K562 (cell line): Measurements from ENCODE around the gene ZNF512B. TPM values are rescaled to one million over a fixed set of nuclear protein-coding genes. Genes with fewer than 3 reads are reported as not detected.

Source experiments
- ADNP ChIP-seq: fragments of 200-800 bp; sonication (Bioruptor generic); IDR thresholded peaks from 2 replicates; pipeline ENCODE4 v1.6.1; 2016; ENCODE audit warnings: missing genetic modification characterization, missing compliant biosample characterization
- ATF4 ChIP-seq: fragments of 450-650 bp; formaldehyde crosslinking; IDR thresholded peaks from 2 replicates; pipeline ENCODE4 v1.4.0; 2022; ENCODE audit warnings: mild to moderate bottlenecking, moderate library complexity
- BACH1 ChIP-seq: fragments of 200-800 bp; sonication (Bioruptor generic); IDR thresholded peaks from 2 replicates; pipeline ENCODE4 v1.6.1; 2016; ENCODE audit warnings: missing genetic modification characterization, missing compliant biosample characterization
- BCOR ChIP-seq: fragments of 450-650 bp; IDR thresholded peaks from 2 replicates; pipeline ENCODE4 v1.6.1; 2016
- BHLHE40 ChIP-seq: IDR thresholded peaks from 2 replicates; pipeline ENCODE4 v1.6.1; 2011; ENCODE audit warnings: low read length, improper control_type of control experiment
- DDX20 ChIP-seq: fragments of 450-650 bp; IDR thresholded peaks from 2 replicates; pipeline ENCODE4 v1.6.1; 2016; ENCODE audit warnings: missing genetic modification characterization, low read depth, mild to moderate bottlenecking, missing compliant biosample characterization, moderate library complexity
- GABPB2 ChIP-seq: fragments of 250-450 bp; sonication (Bioruptor Pico); conservative IDR thresholded peaks from 2 replicates; pipeline ENCODE4 v1.5.1; 2021; ENCODE audit warnings: mild to moderate bottlenecking
- GTF2B ChIP-seq: IDR thresholded peaks from 2 replicates; pipeline ENCODE4 v1.6.1; 2011; ENCODE audit not compliant: insufficient read length; ENCODE audit errors: extremely low read depth
- HNRNPK ChIP-seq: fragments of 200-400 bp; formaldehyde crosslinking; IDR thresholded peaks from one replicate; pipeline ENCODE4 v1.6.1; 2018; ENCODE audit warnings: mild to moderate bottlenecking, low read depth, low read length; ENCODE audit not compliant: poor library complexity, severe bottlenecking
- MAFG ChIP-seq: fragments of 450-650 bp; conservative IDR thresholded peaks from 2 replicates; pipeline ENCODE4 v1.6.1; 2016; ENCODE audit warnings: missing genetic modification characterization, missing compliant biosample characterization
- MECOM ChIP-seq: fragments of 250-450 bp; sonication (Bioruptor Pico); IDR thresholded peaks from 2 replicates; pipeline ENCODE4 v1.8.0; 2022; ENCODE audit warnings: inconsistent platforms
- SMAD4 ChIP-seq: fragments of 250-450 bp; sonication (Bioruptor Pico); conservative IDR thresholded peaks from 2 replicates; pipeline ENCODE4 v1.8.0; 2021; ENCODE audit warnings: inconsistent platforms, mild to moderate bottlenecking, moderate library complexity
- SREBF2 ChIP-seq: sonication (generic); formaldehyde crosslinking; IDR thresholded peaks from 2 replicates; pipeline ENCODE4 v1.4.0; 2020; ENCODE audit warnings: mild to moderate bottlenecking, missing genetic modification reagents
- ZFX ChIP-seq: sonication (generic); formaldehyde crosslinking; IDR thresholded peaks from 2 replicates; pipeline ENCODE4 v1.8.0; 2022; ENCODE audit warnings: mild to moderate bottlenecking, missing genetic modification reagents, moderate library complexity
- ZNF165 ChIP-seq: fragments of 250-450 bp; sonication (Bioruptor Pico); IDR thresholded peaks from 2 replicates; pipeline ENCODE4 v1.4.0; 2020; ENCODE audit warnings: borderline replicate concordance
- ZNF224 ChIP-seq: sonication (generic); formaldehyde crosslinking; IDR thresholded peaks from 2 replicates; pipeline ENCODE4 v1.8.0; 2022; ENCODE audit warnings: mild to moderate bottlenecking, missing genetic modification reagents
- ZNF347 ChIP-seq: fragments of 450-650 bp; formaldehyde crosslinking; IDR thresholded peaks from 2 replicates; pipeline ENCODE4 v1.4.0; 2020; ENCODE audit warnings: low read depth, mild to moderate bottlenecking, moderate library complexity
- ZNF764 ChIP-seq: fragments of 250-450 bp; sonication (Bioruptor Pico); IDR thresholded peaks from 2 replicates; pipeline ENCODE4 v1.4.0; 2020; ENCODE audit warnings: low read depth, mild to moderate bottlenecking, moderate library complexity
- ZNF778 ChIP-seq: fragments of 450-650 bp; formaldehyde crosslinking; IDR thresholded peaks from 2 replicates; pipeline ENCODE4 v1.4.0; 2020; ENCODE audit warnings: mild to moderate bottlenecking, moderate library complexity
- polyA plus RNA-seq, 8 experiments: library from polyadenylated mRNA; depleted of rRNA in 4 of 8; stranded (reverse) in 5 of 8; unstranded in 3 of 8; fragments of >200 nt; fragmentation: Nextera tagmentation in 2 of 8; fragmentation: Illumina TruSeq in 1 of 8; extraction: Ambion mirVana in 2 of 8; extraction: Trizol in 1 of 8; gene quantifications; 2 replicates each; pipeline versions ENCODE4 v1.2.1 to v1.2.3, GENCODE V29; 2011 to 2014; ENCODE audit warnings: inconsistent platforms in 1 of 8, missing spikeins in 1 of 8
- total RNA-seq, 7 experiments: library from RNA; depleted of rRNA in 6 of 7; stranded (reverse); fragments of >200 nt in 6 of 7; fragmentation: Illumina TruSeq in 2 of 7; extraction: Trizol in 2 of 7; gene quantifications; 2 replicates each; pipeline versions ENCODE4 v1.2.1 to v1.2.3, GENCODE V29; 2011 to 2021; ENCODE audit warnings: low replicate concordance in 1 of 7
- TF ChIP-seq, protein P1 (sequence below): sonication (generic); formaldehyde crosslinking; IDR thresholded peaks from 2 replicates; pipeline ENCODE4 v1.8.1; 2023; ENCODE audit warnings: missing genetic modification reagents, mild to moderate bottlenecking, borderline replicate concordance

The ZNF512B gene
- total and polyA plus RNA-seq, 9 of the 15 experiments (the other 6 are each of a cell fraction or from before 2014, with no cell fraction given): 0.01 to 27.8 (median 8.2) TPM

GRCh38 chr20:63980806-63981728, 11.3 kb upstream of the ZNF512B start, which contains the start of gene PRPF6 (continued):
- TF ChIP-seq GABPB2 (CRISPR knock-in tag): no peak
- no peak for TF ChIP-seq SMAD4
- peak; percentile 77; the same call in 1 of the 2 replicates for TF ChIP-seq ZNF764 (CRISPR knock-in tag)
- no peak for TF ChIP-seq GTF2B
- no peak for TF ChIP-seq ZNF778
- TF ChIP-seq ZNF165 (CRISPR knock-in tag): no peak
- TF ChIP-seq MAFG: no peak
- TF ChIP-seq BCOR: no peak
- TF ChIP-seq HNRNPK: no peak
- TF ChIP-seq ATF4 (CRISPR knock-in tag): no peak
- no peak for TF ChIP-seq BACH1 (tag)
- TF ChIP-seq BHLHE40: peak; percentile 76
- TF ChIP-seq ZNF224: no peak
- no peak for TF ChIP-seq ZNF347
- TF ChIP-seq ADNP (tag): no peak
- TF ChIP-seq ZFX (CRISPR knock-in tag): peak; percentile 94
- TF ChIP-seq SREBF2 (CRISPR knock-in tag): no peak
- TF ChIP-seq, protein P1, sequence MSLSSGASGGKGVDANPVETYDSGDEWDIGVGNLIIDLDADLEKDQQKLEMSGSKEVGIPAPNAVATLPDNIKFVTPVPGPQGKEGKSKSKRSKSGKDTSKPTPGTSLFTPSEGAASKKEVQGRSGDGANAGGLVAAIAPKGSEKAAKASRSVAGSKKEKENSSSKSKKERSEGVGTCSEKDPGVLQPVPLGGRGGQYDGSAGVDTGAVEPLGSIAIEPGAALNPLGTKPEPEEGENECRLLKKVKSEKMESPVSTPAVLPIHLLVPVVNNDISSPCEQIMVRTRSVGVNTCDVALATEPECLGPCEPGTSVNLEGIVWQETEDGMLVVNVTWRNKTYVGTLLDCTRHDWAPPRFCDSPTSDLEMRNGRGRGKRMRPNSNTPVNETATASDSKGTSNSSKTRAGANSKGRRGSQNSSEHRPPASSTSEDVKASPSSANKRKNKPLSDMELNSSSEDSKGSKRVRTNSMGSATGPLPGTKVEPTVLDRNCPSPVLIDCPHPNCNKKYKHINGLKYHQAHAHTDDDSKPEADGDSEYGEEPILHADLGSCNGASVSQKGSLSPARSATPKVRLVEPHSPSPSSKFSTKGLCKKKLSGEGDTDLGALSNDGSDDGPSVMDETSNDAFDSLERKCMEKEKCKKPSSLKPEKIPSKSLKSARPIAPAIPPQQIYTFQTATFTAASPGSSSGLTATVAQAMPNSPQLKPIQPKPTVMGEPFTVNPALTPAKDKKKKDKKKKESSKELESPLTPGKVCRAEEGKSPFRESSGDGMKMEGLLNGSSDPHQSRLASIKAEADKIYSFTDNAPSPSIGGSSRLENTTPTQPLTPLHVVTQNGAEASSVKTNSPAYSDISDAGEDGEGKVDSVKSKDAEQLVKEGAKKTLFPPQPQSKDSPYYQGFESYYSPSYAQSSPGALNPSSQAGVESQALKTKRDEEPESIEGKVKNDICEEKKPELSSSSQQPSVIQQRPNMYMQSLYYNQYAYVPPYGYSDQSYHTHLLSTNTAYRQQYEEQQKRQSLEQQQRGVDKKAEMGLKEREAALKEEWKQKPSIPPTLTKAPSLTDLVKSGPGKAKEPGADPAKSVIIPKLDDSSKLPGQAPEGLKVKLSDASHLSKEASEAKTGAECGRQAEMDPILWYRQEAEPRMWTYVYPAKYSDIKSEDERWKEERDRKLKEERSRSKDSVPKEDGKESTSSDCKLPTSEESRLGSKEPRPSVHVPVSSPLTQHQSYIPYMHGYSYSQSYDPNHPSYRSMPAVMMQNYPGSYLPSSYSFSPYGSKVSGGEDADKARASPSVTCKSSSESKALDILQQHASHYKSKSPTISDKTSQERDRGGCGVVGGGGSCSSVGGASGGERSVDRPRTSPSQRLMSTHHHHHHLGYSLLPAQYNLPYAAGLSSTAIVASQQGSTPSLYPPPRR: peak; percentile 90
- no peak for TF ChIP-seq DDX20
- no peak for TF ChIP-seq MECOM (CRISPR knock-in tag)
